ENCODE data around the gene MRRF. TPM values are rescaled to one million over a fixed set of nuclear protein-coding genes. Genes with fewer than 3 reads are reported as not detected.
A peak's percentile ranks its signal among the peaks of the same experiment; 100 is the strongest.

MRRF gene
- total RNA-seq, 1 experiment from 2014 or later = 42.3 TPM

- H3K4me3 Mint-ChIP-seq = no peak overlapping the region
- no peaks in the 10 kb centered on the region for H3K36me3 Mint-ChIP-seq
- H3K9me3 Mint-ChIP-seq = no peaks in the 10 kb centered on the region
- no peak overlapping the region; the same call in 1 of the 2 replicates for H3K27ac Mint-ChIP-seq
- DNase-seq (ENCODE audit: low spot score) (no peak), ATAC-seq (peak; percentile 11)
- CTCF ChIA-PET = interaction anchor here (1.0 to 5.5 kb wide), 3 partner anchors 19 to 209 kb away, joined by 3 to 23 read pairs (median 3); no protein-coding TSS in a partner anchor
- H3K4me1 Mint-ChIP-seq = peaks cover 46% of the 10 kb centered on the region
- TF ChIP-seq MXD4 (CRISPR knock-in tag; IDR thresholded peaks at IDR 0.05; ENCODE audit: borderline replicate concordance) (no peak), SMAD3 (CRISPR knock-in tag; IDR thresholded peaks at IDR 0.05; ENCODE audit: borderline replicate concordance) (no peak), ESRRA (CRISPR knock-in tag; IDR thresholded peaks at IDR 0.05; ENCODE audit: borderline replicate concordance) (no peak), TP53 (CRISPR knock-in tag; IDR thresholded peaks at IDR 0.05) (no peak)
- POLR2A ChIA-PET = no interaction called here
- no peaks in the 10 kb centered on the region for H3K27me3 Mint-ChIP-seq (ENCODE audit: low read depth)
Measured at GRCh38 chr9:122332083-122332482, 67.4 kb downstream of the MRRF start.

DNA sequence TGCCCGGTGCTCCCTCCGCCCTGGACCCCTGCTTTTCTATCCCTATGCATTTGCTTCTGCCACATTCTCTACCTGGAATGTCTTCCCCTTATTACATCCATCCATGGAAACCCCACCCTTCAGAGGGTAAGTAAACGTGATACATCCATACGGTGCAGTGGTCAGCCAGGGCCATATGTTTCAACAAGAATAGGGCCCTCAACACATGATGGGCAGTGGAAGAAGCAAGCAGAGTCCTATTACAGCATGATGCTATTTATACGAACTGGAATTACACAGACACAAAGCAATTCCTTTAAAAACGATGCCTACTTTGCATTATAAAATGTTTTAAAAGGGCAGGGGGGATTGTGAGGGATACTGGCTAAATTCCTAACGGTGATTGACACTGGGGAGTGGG lies 68.0 kb downstream of the MRRF start:
- DNase-seq (ENCODE audit: low spot score) = no peak
- H3K36me3 Mint-ChIP-seq = no peaks in the 10 kb centered on the region
- no peak overlapping the region for H3K27ac Mint-ChIP-seq
- no peak overlapping the region for H3K4me3 Mint-ChIP-seq
- H3K27me3 Mint-ChIP-seq (ENCODE audit: low read depth) = no peaks in the 10 kb centered on the region
- no peak for ATAC-seq
- POLR2A ChIA-PET = interaction anchor here (1.0 kb wide), 1 partner anchor 78 kb away, joined by 3 read pairs; no protein-coding TSS in a partner anchor
- CTCF ChIA-PET = interaction anchor here (1.0 to 5.5 kb wide), 3 partner anchors 18 to 210 kb away, joined by 3 to 23 read pairs (median 4); no protein-coding TSS in a partner anchor
- TF ChIP-seq ZNF219 (CRISPR knock-in tag; IDR thresholded peaks at IDR 0.05; ENCODE audit: borderline replicate concordance) (no peak), KAT7 (CRISPR knock-in tag; IDR thresholded peaks at IDR 0.05; ENCODE audit: borderline replicate concordance) (no peak), SMAD4 (CRISPR knock-in tag; IDR thresholded peaks at IDR 0.05) (no peak), ATF2 (CRISPR knock-in tag; IDR thresholded peaks at IDR 0.05; ENCODE audit: borderline replicate concordance, low read depth) (no peak), ZNF317 (CRISPR knock-in tag; IDR thresholded peaks at IDR 0.05; ENCODE audit: borderline replicate concordance, low read depth) (no peak), NFE2L1 (CRISPR knock-in tag; IDR thresholded peaks at IDR 0.05) (no peak), MXD4 (CRISPR knock-in tag; IDR thresholded peaks at IDR 0.05; ENCODE audit: borderline replicate concordance) (no peak), CBFB (CRISPR knock-in tag; IDR thresholded peaks at IDR 0.05; ENCODE audit: low read depth) (no peak), ETV6 (CRISPR knock-in tag; IDR thresholded peaks at IDR 0.05) (no peak), ATF6 (CRISPR knock-in tag; IDR thresholded peaks at IDR 0.05) (no peak), GTF2I (CRISPR knock-in tag; conservative IDR thresholded peaks at IDR 0.05) (no peak), ZNF396 (CRISPR knock-in tag; IDR thresholded peaks at IDR 0.05; ENCODE audit: borderline replicate concordance) (no peak), PRDM15 (CRISPR knock-in tag; IDR thresholded peaks at IDR 0.05) (no peak), OVOL2 (CRISPR knock-in tag; IDR thresholded peaks at IDR 0.05; ENCODE audit: borderline replicate concordance) (no peak), HMGA2 (CRISPR knock-in tag; IDR thresholded peaks at IDR 0.05) (no peak), CREB1 (CRISPR knock-in tag; IDR thresholded peaks at IDR 0.05) (no peak)
- TF ChIP-seq, protein P1, sequence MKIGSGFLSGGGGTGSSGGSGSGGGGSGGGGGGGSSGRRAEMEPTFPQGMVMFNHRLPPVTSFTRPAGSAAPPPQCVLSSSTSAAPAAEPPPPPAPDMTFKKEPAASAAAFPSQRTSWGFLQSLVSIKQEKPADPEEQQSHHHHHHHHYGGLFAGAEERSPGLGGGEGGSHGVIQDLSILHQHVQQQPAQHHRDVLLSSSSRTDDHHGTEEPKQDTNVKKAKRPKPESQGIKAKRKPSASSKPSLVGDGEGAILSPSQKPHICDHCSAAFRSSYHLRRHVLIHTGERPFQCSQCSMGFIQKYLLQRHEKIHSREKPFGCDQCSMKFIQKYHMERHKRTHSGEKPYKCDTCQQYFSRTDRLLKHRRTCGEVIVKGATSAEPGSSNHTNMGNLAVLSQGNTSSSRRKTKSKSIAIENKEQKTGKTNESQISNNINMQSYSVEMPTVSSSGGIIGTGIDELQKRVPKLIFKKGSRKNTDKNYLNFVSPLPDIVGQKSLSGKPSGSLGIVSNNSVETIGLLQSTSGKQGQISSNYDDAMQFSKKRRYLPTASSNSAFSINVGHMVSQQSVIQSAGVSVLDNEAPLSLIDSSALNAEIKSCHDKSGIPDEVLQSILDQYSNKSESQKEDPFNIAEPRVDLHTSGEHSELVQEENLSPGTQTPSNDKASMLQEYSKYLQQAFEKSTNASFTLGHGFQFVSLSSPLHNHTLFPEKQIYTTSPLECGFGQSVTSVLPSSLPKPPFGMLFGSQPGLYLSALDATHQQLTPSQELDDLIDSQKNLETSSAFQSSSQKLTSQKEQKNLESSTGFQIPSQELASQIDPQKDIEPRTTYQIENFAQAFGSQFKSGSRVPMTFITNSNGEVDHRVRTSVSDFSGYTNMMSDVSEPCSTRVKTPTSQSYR (CRISPR knock-in tag; IDR thresholded peaks at IDR 0.05) = no peak
- TF ChIP-seq, protein P2, sequence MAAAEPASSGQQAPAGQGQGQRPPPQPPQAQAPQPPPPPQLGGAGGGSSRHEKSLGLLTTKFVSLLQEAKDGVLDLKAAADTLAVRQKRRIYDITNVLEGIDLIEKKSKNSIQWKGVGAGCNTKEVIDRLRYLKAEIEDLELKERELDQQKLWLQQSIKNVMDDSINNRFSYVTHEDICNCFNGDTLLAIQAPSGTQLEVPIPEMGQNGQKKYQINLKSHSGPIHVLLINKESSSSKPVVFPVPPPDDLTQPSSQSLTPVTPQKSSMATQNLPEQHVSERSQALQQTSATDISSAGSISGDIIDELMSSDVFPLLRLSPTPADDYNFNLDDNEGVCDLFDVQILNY (CRISPR knock-in tag; IDR thresholded peaks at IDR 0.05) = no peak
- H3K4me1 Mint-ChIP-seq = peaks cover 52% of the 10 kb centered on the region
- no peaks in the 10 kb centered on the region for H3K9me3 Mint-ChIP-seq
